PC-3 (cell line): ENCODE data around the gene HMOX1.

Source experiments
- EZH2 ChIP-seq: fragments of 300-600 bp; sonication (generic); IDR thresholded peaks from one replicate; pipeline ENCODE4 v1.6.1; 2017; ENCODE audit warnings: antibody characterized with exemption, mild to moderate bottlenecking, low read length; ENCODE audit not compliant: unreplicated experiment
- TF ChIP-seq, protein P1 (sequence below): fragments of 300-600 bp; sonication (generic); conservative IDR thresholded peaks from 2 replicates; pipeline ENCODE4 v1.5.1; 2017; ENCODE audit warnings: antibody characterized with exemption, low read depth, mild to moderate bottlenecking, low read length

DNA sequence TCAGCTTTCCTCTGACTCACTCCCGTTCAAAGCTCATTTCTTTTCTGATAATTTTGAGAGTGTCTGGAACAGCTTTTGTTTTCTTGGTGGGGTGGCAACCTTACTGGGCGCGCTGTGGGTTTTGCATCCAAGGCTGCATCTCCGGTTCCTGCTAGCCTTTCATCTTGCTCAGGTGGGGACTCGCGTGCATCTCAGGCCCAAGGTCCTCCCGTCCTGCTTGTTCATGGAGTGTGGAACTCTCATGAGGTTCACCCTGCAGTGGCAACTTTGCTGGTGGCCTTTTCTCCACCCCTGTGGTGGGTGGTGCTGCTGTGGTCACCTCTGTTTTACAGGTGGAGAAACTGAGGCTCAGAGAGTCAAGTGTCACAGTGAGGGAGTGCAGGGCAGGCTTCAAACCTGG, 44.6 kb downstream of the HMOX1 start:
- TF ChIP-seq, protein P1, sequence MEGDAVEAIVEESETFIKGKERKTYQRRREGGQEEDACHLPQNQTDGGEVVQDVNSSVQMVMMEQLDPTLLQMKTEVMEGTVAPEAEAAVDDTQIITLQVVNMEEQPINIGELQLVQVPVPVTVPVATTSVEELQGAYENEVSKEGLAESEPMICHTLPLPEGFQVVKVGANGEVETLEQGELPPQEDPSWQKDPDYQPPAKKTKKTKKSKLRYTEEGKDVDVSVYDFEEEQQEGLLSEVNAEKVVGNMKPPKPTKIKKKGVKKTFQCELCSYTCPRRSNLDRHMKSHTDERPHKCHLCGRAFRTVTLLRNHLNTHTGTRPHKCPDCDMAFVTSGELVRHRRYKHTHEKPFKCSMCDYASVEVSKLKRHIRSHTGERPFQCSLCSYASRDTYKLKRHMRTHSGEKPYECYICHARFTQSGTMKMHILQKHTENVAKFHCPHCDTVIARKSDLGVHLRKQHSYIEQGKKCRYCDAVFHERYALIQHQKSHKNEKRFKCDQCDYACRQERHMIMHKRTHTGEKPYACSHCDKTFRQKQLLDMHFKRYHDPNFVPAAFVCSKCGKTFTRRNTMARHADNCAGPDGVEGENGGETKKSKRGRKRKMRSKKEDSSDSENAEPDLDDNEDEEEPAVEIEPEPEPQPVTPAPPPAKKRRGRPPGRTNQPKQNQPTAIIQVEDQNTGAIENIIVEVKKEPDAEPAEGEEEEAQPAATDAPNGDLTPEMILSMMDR = no peak
- no peak for TF ChIP-seq EZH2
